GM12878 (cell line): ENCODE results near the gene CFAP161. TPM values are rescaled to one million over a fixed set of nuclear protein-coding genes. Genes with fewer than 3 reads are reported as not detected.

Source experiments
- ATAC-seq: fragments of 200-7000 bp; cut with Tn5 transposase; 3 replicates; pipeline ENCODE4 v1.9.1; 2020; ENCODE audit warnings: mild to moderate bottlenecking, moderate library complexity
- BruUV-seq: library from RNA; stranded (reverse); fragments of 400-500 nt; replicated peaks from 2 replicates; lab custom pipeline; 2021; lab: Mats Ljungman, UMichigan
- CTCF ChIA-PET: fragments of 300-600 bp; sonication (Branson Sonifier 250); formaldehyde crosslinking; extraction: SDS; loops from one replicate; lab custom pipeline; 2021; ENCODE audit warnings: inconsistent platforms; lab: Yijun Ruan, JAX
- POLR2A ChIA-PET: fragments of 350-600 bp; formaldehyde crosslinking; extraction: SDS; loops from one replicate; lab custom pipeline; 2021; ENCODE audit warnings: inconsistent platforms; lab: Charles Lee
- RAD21 ChIA-PET: fragments of 300-600 bp; sonication (Branson Sonifier 250); formaldehyde crosslinking; loops from one replicate; lab custom pipeline; 2023; ENCODE audit warnings: antibody characterized with exemption; ENCODE audit not compliant: unreplicated experiment; lab: Charles Lee
- SMC1A ChIA-PET: fragments of 300-600 bp; sonication (Branson Sonifier 250); formaldehyde crosslinking; loops from one replicate; lab custom pipeline; 2023; ENCODE audit not compliant: unreplicated experiment, uncharacterized antibody; lab: Charles Lee
- DNase-seq: peaks from one replicate; pipeline ENCODE4 v3.0.0-alpha.2; 2011; ENCODE audit warnings: low read depth, low spot score
- FAIRE-seq: peaks from 3 replicates; lab custom pipeline; 2011; peaks lifted over from hg19 to GRCh38; lab: Jason Lieb, UNC
- H2AFZ ChIP-seq: 2 replicates; pipeline ENCODE4 v1.6.0; 2011; ENCODE audit warnings: low read depth, low read length, control low read depth; ENCODE audit not compliant: control insufficient read depth
- H3K27ac ChIP-seq: 2 replicates; pipeline ENCODE4 v1.5.1; 2011; ENCODE audit warnings: control low read depth; ENCODE audit not compliant: control insufficient read depth, insufficient read depth
- H3K27me3 ChIP-seq, 2 experiments: replicated peaks in 1 of 2; 2 replicates each; pipeline versions ENCODE4 v1.6.0 to v1.6.1; 2011; ENCODE audit warnings: low read length in 1 of 2; ENCODE audit not compliant: control insufficient read depth in 2 of 2, insufficient read depth in 2 of 2
- H3K36me3 ChIP-seq, 2 experiments: 2 replicates each; pipeline ENCODE4 v1.5.1; 2011; ENCODE audit warnings: low read length in 1 of 2; ENCODE audit not compliant: control insufficient read depth in 2 of 2, insufficient read depth in 2 of 2
- H3K4me1 ChIP-seq: 2 replicates; pipeline ENCODE4 v1.6.1; 2011; ENCODE audit warnings: mild to moderate bottlenecking, low read length, moderate library complexity, mixed read lengths; ENCODE audit not compliant: control insufficient read depth, insufficient read depth
- H3K4me2 ChIP-seq: 2 replicates; pipeline ENCODE4 v1.6.0; 2011; ENCODE audit warnings: control low read depth; ENCODE audit not compliant: control insufficient read depth, insufficient read depth
- H3K4me3 ChIP-seq: fragments of 200-600 bp; sonication (generic); 2 replicates; pipeline ENCODE4 v1.5.1; 2016
- H3K79me2 ChIP-seq: 2 replicates; pipeline ENCODE4 v1.6.0; 2011; ENCODE audit warnings: low read length; ENCODE audit not compliant: control insufficient read depth, insufficient read depth
- H3K9ac ChIP-seq: 2 replicates; pipeline ENCODE4 v1.8.0; 2011; ENCODE audit warnings: low read length, control low read depth, mixed read lengths; ENCODE audit not compliant: control insufficient read depth, insufficient read depth
- H3K9me3 ChIP-seq: replicated peaks from 3 replicates; pipeline ENCODE4 v1.5.1; 2011; ENCODE audit warnings: mild to moderate bottlenecking, low read length; ENCODE audit not compliant: control insufficient read depth, insufficient read depth
- H4K20me1 ChIP-seq: 2 replicates; pipeline ENCODE4 v1.6.0; 2011; ENCODE audit not compliant: control insufficient read depth, insufficient read depth
- ATF2 ChIP-seq: IDR thresholded peaks from 2 replicates; pipeline ENCODE4 v1.6.1; 2012; ENCODE audit warnings: low read length, inconsistent platforms
- BACH1 ChIP-seq: fragments of 450-650 bp; IDR thresholded peaks from 2 replicates; pipeline ENCODE4 v1.6.1; 2017; ENCODE audit warnings: mild to moderate bottlenecking, borderline replicate concordance
- BCL3 ChIP-seq: IDR thresholded peaks from 2 replicates; pipeline ENCODE4 v1.6.1; 2011; ENCODE audit warnings: borderline replicate concordance, low read depth, mild to moderate bottlenecking, moderate library complexity, low read length; ENCODE audit not compliant: insufficient read depth, poor library complexity, severe bottlenecking
- DPF2 ChIP-seq: fragments of 450-650 bp; IDR thresholded peaks from 2 replicates; pipeline ENCODE4 v1.6.1; 2017; ENCODE audit warnings: mild to moderate bottlenecking
- GATAD2B ChIP-seq: fragments of 450-650 bp; conservative IDR thresholded peaks from 2 replicates; pipeline ENCODE4 v1.6.1; 2017; ENCODE audit warnings: low read depth, mild to moderate bottlenecking, moderate library complexity
- NR2C2 ChIP-seq: IDR thresholded peaks from 2 replicates; pipeline ENCODE4 v1.6.1; 2011; ENCODE audit warnings: borderline replicate concordance, low read depth; ENCODE audit not compliant: control insufficient read depth, insufficient read length
- PML ChIP-seq: IDR thresholded peaks from 2 replicates; pipeline ENCODE4 v1.6.1; 2012; ENCODE audit warnings: low read length, inconsistent platforms
- POU2F2 ChIP-seq: IDR thresholded peaks from 3 replicates; pipeline ENCODE4 v1.6.1; 2011; ENCODE audit warnings: low read depth, mild to moderate bottlenecking, low read length, borderline replicate concordance
- RUNX3 ChIP-seq: IDR thresholded peaks from 2 replicates; pipeline ENCODE4 v1.6.1; 2012; ENCODE audit warnings: low read length, inconsistent platforms
- ZBTB11 ChIP-seq: fragments of 450-650 bp; formaldehyde crosslinking; IDR thresholded peaks from 2 replicates; pipeline ENCODE4 v1.5.0; 2022; ENCODE audit warnings: mild to moderate bottlenecking, missing genetic modification characterization
- WGBS: methylation state at CpG from one replicate; pipeline ENCODE4 v1.1.6; 2016; ENCODE audit warnings: low lambda C conversion rate; ENCODE audit not compliant: insufficient replicate concordance, insufficient coverage; ENCODE audit errors: missing lambda C conversion rate; 5-methylcytosine and 5-hydroxymethylcytosine counted together
- in situ Hi-C: fragments of 300-500 bp; cut with MboI; formaldehyde crosslinking; loops from 9 replicates; pipeline ENCODE4 v1.14.3; 2018; ENCODE audit warnings: mixed read lengths
- intact Hi-C: fragments of 100-400 bp; cut with micrococcal nuclease; formaldehyde crosslinking; loops from one replicate; pipeline ENCODE4 v1.14.2; 2022; ENCODE audit not compliant: unreplicated experiment
- polyA plus RNA-seq, 11 experiments: library from polyadenylated mRNA; depleted of rRNA in 4 of 11; unstranded in 6 of 11; stranded (reverse) in 5 of 11; fragments of >200 nt; fragmentation: Nextera tagmentation in 4 of 11; fragmentation: Illumina TruSeq in 1 of 11; extraction: Ambion mirVana in 4 of 11; extraction: Trizol in 1 of 11; gene quantifications; 1 replicate in 1 of 11; 2 replicates in 10 of 11; pipeline versions ENCODE4 v1.2.1 to v1.2.3, GENCODE V29; 2011 to 2016; ENCODE audit warnings: inconsistent platforms in 2 of 11, missing spikeins in 2 of 11, low read depth in 1 of 11
- total RNA-seq, 4 experiments: library from RNA; depleted of rRNA in 3 of 4; stranded (reverse); fragments of >200 nt in 3 of 4; fragmentation: Illumina TruSeq in 1 of 4; extraction: Trizol in 1 of 4; gene quantifications; 2 replicates each; pipeline versions ENCODE4 v1.2.1 to v1.2.3, GENCODE V29; 2013 to 2021
- TF ChIP-seq, protein P1 (sequence below): fragments of 450-650 bp; conservative IDR thresholded peaks from 2 replicates; pipeline ENCODE4 v1.6.1; 2017; ENCODE audit warnings: mild to moderate bottlenecking, moderate library complexity
- TF ChIP-seq, protein P2 (sequence below): fragments of 450-650 bp; IDR thresholded peaks from 2 replicates; pipeline ENCODE4 v1.6.1; 2014; ENCODE audit warnings: mild to moderate bottlenecking

The CFAP161 gene
- total and polyA plus RNA-seq, 10 of the 15 experiments (the other 5 are each of a cell fraction or from before 2014, with no cell fraction given), result 0.31 TPM; not detected in 9

- TF ChIP-seq BCL3 (no peak), GATAD2B (no peak)
- TF ChIP-seq, protein P1, sequence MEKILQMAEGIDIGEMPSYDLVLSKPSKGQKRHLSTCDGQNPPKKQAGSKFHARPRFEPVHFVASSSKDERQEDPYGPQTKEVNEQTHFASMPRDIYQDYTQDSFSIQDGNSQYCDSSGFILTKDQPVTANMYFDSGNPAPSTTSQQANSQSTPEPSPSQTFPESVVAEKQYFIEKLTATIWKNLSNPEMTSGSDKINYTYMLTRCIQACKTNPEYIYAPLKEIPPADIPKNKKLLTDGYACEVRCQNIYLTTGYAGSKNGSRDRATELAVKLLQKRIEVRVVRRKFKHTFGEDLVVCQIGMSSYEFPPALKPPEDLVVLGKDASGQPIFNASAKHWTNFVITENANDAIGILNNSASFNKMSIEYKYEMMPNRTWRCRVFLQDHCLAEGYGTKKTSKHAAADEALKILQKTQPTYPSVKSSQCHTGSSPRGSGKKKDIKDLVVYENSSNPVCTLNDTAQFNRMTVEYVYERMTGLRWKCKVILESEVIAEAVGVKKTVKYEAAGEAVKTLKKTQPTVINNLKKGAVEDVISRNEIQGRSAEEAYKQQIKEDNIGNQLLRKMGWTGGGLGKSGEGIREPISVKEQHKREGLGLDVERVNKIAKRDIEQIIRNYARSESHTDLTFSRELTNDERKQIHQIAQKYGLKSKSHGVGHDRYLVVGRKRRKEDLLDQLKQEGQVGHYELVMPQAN, result no peak
These were observed 27.5 kb upstream of the CFAP161 start (continued) for GRCh38 chr15:81106560-81106959.

DNA sequence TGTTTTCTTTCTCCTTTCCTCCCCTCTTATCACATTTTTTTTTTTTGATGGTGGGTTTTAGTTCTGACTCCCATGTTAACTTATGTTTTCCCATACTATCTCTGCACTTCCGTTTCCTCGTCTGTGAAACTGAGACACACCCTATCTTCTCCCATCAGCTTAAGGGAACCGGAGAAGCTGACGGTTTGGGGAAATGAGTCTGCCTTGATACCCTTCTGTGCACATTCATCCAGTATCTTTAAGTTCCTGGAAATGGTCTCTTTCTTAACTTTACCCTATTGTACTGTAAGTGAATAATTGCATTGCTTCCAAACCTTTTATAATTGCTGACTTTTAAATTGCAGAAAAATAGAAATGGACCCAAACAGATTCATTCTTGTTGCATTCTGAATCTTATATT lies 26.2 kb upstream of the CFAP161 start:
- Histone ChIP-seq H3K9me3 (no peaks in the 10 kb centered on the region), H3K4me2 (no peak overlapping the region), H3K9ac (no peak overlapping the region), H3K79me2 (no peaks in the 10 kb centered on the region), H3K36me3 (no peaks in the 10 kb centered on the region), H3K4me3 (no peak overlapping the region), H3K27ac (no peak overlapping the region), H3K4me1 (peaks cover 11% of the 10 kb centered on the region), H3K27me3 (no peaks in the 10 kb centered on the region), H4K20me1 (peaks cover 3% of the 10 kb centered on the region; the same call in 1 of the 2 replicates), H2AFZ (no peak overlapping the region)
- FAIRE-seq (no peak), ATAC-seq (no peak), DNase-seq (no peak)
- intact Hi-C loops, result loop anchor here (1.0 to 2.0 kb wide), 2 partner anchors 47 to 112 kb away; no protein-coding TSS in a partner anchor
- ChIA-PET CTCF (interaction anchor here (0.6 to 19.0 kb wide), 24 partner anchors 9 to 651 kb away, joined by 3 to 438 read pairs (median 4); partner anchors contain the start of gene TLNRD1), RAD21 (interaction anchor here (0.6 to 10.1 kb wide), 8 partner anchors 48 to 331 kb away, joined by 3 to 130 read pairs (median 4); partner anchors contain the start of gene TLNRD1), SMC1A (interaction anchor here (0.8 to 5.1 kb wide), 12 partner anchors 8 to 1047 kb away, joined by 3 to 89 read pairs (median 4); no protein-coding TSS in a partner anchor), POLR2A (interaction anchor here (1.1 kb wide), 1 partner anchor 71 kb away, joined by 3 read pairs; no protein-coding TSS in a partner anchor)
- 70% methylated on average over 4 of the region's 4 CpGs for WGBS
- in situ Hi-C loops, result loop anchor here (5.0 to 10.0 kb wide), 3 partner anchors 116 to 653 kb away; no protein-coding TSS in a partner anchor
- BruUV-seq, result no TSS peak
- TF ChIP-seq, protein P2, sequence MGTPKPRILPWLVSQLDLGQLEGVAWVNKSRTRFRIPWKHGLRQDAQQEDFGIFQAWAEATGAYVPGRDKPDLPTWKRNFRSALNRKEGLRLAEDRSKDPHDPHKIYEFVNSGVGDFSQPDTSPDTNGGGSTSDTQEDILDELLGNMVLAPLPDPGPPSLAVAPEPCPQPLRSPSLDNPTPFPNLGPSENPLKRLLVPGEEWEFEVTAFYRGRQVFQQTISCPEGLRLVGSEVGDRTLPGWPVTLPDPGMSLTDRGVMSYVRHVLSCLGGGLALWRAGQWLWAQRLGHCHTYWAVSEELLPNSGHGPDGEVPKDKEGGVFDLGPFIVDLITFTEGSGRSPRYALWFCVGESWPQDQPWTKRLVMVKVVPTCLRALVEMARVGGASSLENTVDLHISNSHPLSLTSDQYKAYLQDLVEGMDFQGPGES, result no peak
- TF ChIP-seq ATF2 (no peak), ZBTB11 (CRISPR knock-in tag) (no peak), NR2C2 (no peak), DPF2 (no peak), PML (no peak), BACH1 (no peak), RUNX3 (no peak), POU2F2 (no peak)
